ENCODE results near the gene CROCC2. TPM values are rescaled to one million over a fixed set of nuclear protein-coding genes. Genes with fewer than 3 reads are reported as not detected.

The CROCC2 gene
- total and polyA plus RNA-seq, 2 of the 13 experiments (the other 11 are each of a cell fraction or from before 2014, with no cell fraction given), result not detected

DNA sequence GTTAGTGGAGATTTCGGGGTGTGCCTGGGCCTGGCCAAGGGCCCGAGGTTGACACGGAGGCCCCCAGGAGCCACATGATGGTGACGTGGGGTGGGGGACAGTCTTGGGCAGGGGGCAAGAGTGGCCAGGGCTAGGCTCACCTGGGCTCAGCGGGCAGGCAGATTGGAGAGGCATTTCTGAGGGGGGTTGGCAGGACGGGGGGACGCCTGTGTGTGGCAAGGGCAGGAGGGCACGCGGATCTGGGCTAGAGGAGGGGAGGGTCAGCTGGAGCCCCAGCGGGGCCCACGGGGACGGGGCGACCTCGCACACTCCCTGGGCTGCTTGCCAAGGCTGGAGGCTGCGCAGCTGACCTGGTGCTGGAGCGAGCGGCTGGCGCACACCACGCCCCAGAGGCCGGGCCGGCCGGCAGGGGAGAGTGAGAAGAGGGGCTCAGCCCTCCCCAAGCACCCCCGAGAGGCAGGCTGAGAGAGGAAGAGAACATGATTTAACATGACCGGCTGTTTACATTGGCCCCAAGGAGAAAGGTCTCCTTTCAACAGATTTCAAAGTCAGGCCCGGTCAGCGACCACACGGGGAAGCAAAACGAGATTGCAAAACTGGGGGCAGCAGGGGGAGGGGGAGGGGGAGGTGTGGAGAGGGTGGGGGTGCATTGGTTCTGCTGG, 54.3 kb downstream of the CROCC2 start (continued):
- TF ChIP-seq, protein P1, sequence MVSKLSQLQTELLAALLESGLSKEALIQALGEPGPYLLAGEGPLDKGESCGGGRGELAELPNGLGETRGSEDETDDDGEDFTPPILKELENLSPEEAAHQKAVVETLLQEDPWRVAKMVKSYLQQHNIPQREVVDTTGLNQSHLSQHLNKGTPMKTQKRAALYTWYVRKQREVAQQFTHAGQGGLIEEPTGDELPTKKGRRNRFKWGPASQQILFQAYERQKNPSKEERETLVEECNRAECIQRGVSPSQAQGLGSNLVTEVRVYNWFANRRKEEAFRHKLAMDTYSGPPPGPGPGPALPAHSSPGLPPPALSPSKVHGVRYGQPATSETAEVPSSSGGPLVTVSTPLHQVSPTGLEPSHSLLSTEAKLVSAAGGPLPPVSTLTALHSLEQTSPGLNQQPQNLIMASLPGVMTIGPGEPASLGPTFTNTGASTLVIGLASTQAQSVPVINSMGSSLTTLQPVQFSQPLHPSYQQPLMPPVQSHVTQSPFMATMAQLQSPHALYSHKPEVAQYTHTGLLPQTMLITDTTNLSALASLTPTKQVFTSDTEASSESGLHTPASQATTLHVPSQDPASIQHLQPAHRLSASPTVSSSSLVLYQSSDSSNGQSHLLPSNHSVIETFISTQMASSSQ (IDR thresholded peaks at IDR 0.05; ENCODE audit: low read depth), result no peak
- TF ChIP-seq, protein P1 (CRISPR knock-in tag; IDR thresholded peaks at IDR 0.05; ENCODE audit: borderline replicate concordance), result peak; percentile 81
- TF ChIP-seq RBM39 (IDR thresholded peaks at IDR 0.05; ENCODE audit: low read depth, low read length, poor library complexity, severe bottlenecking) (peak; percentile 56), FOXK2 (IDR thresholded peaks at IDR 0.05) (peak; percentile 82), ZNF546 (CRISPR knock-in tag; conservative IDR thresholded peaks at IDR 0.05) (0 out of 2 replicates have a peak, but pooled peaks have one; percentile 61), ZSCAN22 (CRISPR knock-in tag; IDR thresholded peaks at IDR 0.05) (peak; percentile 74), ZNF788 (CRISPR knock-in tag; IDR thresholded peaks at IDR 0.05; ENCODE audit: borderline replicate concordance) (peak; percentile 80), ZNF33B (CRISPR knock-in tag; IDR thresholded peaks at IDR 0.05) (no peak), EHMT2 (IDR thresholded peaks at IDR 0.05; ENCODE audit: borderline replicate concordance, low read depth, low read length) (no peak), HNRNPL (IDR thresholded peaks at IDR 0.05; ENCODE audit: low read depth, low read length) (peak; percentile 97), NPAS2 (CRISPR knock-in tag; IDR thresholded peaks at IDR 0.05; ENCODE audit: borderline replicate concordance) (no peak), ZSCAN31 (CRISPR knock-in tag; IDR thresholded peaks at IDR 0.05; ENCODE audit: low read depth) (peak; percentile 90; the same call in 1 of the 2 replicates), CBFB (CRISPR knock-in tag; IDR thresholded peaks at IDR 0.05) (peak; percentile 52), CEBPB (IDR thresholded peaks at IDR 0.05; ENCODE audit: borderline replicate concordance, low read depth, low read length) (peak; percentile 87), KAT7 (CRISPR knock-in tag; IDR thresholded peaks at IDR 0.05; ENCODE audit: borderline replicate concordance) (peak; percentile 89; the same call in 1 of the 2 replicates), HMG20A (CRISPR knock-in tag; IDR thresholded peaks at IDR 0.05; ENCODE audit: borderline replicate concordance) (peak; percentile 76; the same call in 1 of the 2 replicates)
- TF ChIP-seq, protein P2, sequence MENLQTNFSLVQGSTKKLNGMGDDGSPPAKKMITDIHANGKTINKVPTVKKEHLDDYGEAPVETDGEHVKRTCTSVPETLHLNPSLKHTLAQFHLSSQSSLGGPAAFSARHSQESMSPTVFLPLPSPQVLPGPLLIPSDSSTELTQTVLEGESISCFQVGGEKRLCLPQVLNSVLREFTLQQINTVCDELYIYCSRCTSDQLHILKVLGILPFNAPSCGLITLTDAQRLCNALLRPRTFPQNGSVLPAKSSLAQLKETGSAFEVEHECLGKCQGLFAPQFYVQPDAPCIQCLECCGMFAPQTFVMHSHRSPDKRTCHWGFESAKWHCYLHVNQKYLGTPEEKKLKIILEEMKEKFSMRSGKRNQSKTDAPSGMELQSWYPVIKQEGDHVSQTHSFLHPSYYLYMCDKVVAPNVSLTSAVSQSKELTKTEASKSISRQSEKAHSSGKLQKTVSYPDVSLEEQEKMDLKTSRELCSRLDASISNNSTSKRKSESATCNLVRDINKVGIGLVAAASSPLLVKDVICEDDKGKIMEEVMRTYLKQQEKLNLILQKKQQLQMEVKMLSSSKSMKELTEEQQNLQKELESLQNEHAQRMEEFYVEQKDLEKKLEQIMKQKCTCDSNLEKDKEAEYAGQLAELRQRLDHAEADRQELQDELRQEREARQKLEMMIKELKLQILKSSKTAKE (CRISPR knock-in tag; IDR thresholded peaks at IDR 0.05; ENCODE audit: borderline replicate concordance), result peak; percentile 77; the same call in 1 of the 2 replicates
- TF ChIP-seq, protein P3, sequence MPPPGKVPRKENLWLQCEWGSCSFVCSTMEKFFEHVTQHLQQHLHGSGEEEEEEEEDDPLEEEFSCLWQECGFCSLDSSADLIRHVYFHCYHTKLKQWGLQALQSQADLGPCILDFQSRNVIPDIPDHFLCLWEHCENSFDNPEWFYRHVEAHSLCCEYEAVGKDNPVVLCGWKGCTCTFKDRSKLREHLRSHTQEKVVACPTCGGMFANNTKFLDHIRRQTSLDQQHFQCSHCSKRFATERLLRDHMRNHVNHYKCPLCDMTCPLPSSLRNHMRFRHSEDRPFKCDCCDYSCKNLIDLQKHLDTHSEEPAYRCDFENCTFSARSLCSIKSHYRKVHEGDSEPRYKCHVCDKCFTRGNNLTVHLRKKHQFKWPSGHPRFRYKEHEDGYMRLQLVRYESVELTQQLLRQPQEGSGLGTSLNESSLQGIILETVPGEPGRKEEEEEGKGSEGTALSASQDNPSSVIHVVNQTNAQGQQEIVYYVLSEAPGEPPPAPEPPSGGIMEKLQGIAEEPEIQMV (CRISPR knock-in tag; IDR thresholded peaks at IDR 0.05; ENCODE audit: low read depth), result peak; percentile 61; the same call in 1 of the 2 replicates
- TF ChIP-seq, protein P4, sequence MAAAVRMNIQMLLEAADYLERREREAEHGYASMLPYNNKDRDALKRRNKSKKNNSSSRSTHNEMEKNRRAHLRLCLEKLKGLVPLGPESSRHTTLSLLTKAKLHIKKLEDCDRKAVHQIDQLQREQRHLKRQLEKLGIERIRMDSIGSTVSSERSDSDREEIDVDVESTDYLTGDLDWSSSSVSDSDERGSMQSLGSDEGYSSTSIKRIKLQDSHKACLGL (CRISPR knock-in tag; IDR thresholded peaks at IDR 0.05), result peak; percentile 92
- TF ChIP-seq, protein P5, sequence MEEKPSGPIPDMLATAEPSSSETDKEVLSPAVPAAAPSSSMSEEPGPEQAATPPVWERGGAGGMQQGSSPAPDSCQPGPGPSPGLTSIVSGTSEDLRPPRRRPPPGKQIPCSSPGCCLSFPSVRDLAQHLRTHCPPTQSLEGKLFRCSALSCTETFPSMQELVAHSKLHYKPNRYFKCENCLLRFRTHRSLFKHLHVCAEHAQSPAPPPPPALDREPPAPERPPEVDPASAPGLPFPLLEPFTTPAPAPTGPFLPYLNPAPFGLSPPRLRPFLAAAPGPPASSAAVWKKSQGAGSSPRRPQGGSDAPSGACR (CRISPR knock-in tag; IDR thresholded peaks at IDR 0.05), result peak; percentile 95

Data from HepG2 (cell line).